K562 (cell line): ENCODE data around the gene LRRC26. TPM values are rescaled to one million over a fixed set of nuclear protein-coding genes. Genes with fewer than 3 reads are reported as not detected.

Experiments
- ATAC-seq: fragments of 200-7000 bp; cut with Tn5 transposase; 3 replicates; pipeline ENCODE4 v1.9.1; 2020; ENCODE audit warnings: moderate library complexity
- BruUV-seq: library from RNA; stranded (reverse); fragments of 400-500 nt; replicated peaks from 2 replicates; lab custom pipeline; 2021; lab: Mats Ljungman, UMichigan
- CTCF ChIA-PET: fragments of 300-600 bp; formaldehyde crosslinking; extraction: SDS; loops from one replicate; lab custom pipeline; 2021; ENCODE audit warnings: low intra/inter-chr PET ratio; lab: Yijun Ruan, JAX
- POLR2A ChIA-PET: fragments of 300-600, 350-650 bp; sonication (Branson Sonifier 250); formaldehyde crosslinking; extraction: SDS; loops from one replicate; lab custom pipeline; 2021; ENCODE audit warnings: antibody characterized with exemption, inconsistent platforms; lab: Yijun Ruan, JAX
- DNase-seq, 4 experiments: peaks; one replicate each; pipeline versions ENCODE4 v3.0.0 to v3.0.0-alpha.2; 2011 to 2018; ENCODE audit warnings: low spot score in 3 of 4, mixed read lengths in 3 of 4; ENCODE audit errors: extremely low read depth in 1 of 4
- FAIRE-seq: peaks from 2 replicates; lab custom pipeline; 2011; peaks lifted over from hg19 to GRCh38; lab: Jason Lieb, UNC
- H2AFZ ChIP-seq: 2 replicates; pipeline ENCODE4 v1.6.0; 2011; ENCODE audit warnings: low read depth, low read length, control low read depth, inconsistent platforms
- H3K27ac ChIP-seq: fragments of 200-600 bp; 3 replicates; pipeline ENCODE4 v1.8.0; 2011; ENCODE audit warnings: low read depth, mild to moderate bottlenecking, control low read depth, inconsistent platforms, low read length, moderate library complexity, mixed read lengths; ENCODE audit errors: extremely low read depth
- H3K27me3 ChIP-seq, 2 experiments: fragments of 300-600 bp in 1 of 2; 2 replicates in 1 of 2; 3 replicates in 1 of 2; pipeline versions ENCODE4 v1.6.0 to v1.8.0; 2011; ENCODE audit warnings: inconsistent platforms in 2 of 2, low read length in 2 of 2, mild to moderate bottlenecking in 1 of 2, mixed read lengths in 1 of 2, moderate library complexity in 1 of 2; ENCODE audit not compliant: control insufficient read depth in 2 of 2, insufficient read depth in 2 of 2
- H3K36me3 ChIP-seq: fragments of 300-600 bp; 3 replicates; pipeline ENCODE4 v1.8.0; 2011; ENCODE audit warnings: mild to moderate bottlenecking, low read length, inconsistent platforms; ENCODE audit not compliant: control insufficient read depth, insufficient read depth
- H3K4me1 ChIP-seq, 2 experiments: fragments of 200-600 bp in 1 of 2; replicated peaks in 1 of 2; 2 replicates in 1 of 2; 3 replicates in 1 of 2; pipeline versions ENCODE4 v1.5.1 to v1.8.0; 2011; ENCODE audit warnings: inconsistent platforms in 2 of 2, low read length in 2 of 2, mild to moderate bottlenecking in 1 of 2, mixed read lengths in 1 of 2, moderate library complexity in 1 of 2; ENCODE audit not compliant: control insufficient read depth in 2 of 2, insufficient read depth in 2 of 2
- H3K4me2 ChIP-seq: 2 replicates; pipeline ENCODE4 v1.6.1; 2011; ENCODE audit warnings: low read length, control low read depth, inconsistent platforms, mixed read lengths; ENCODE audit not compliant: insufficient read depth
- H3K4me3 ChIP-seq: fragments of 200-600 bp; sonication (generic), shearing (Covaris generic); 2 replicates; pipeline ENCODE4 v1.5.1; 2016; ENCODE audit warnings: control low read depth, inconsistent platforms
- H3K79me2 ChIP-seq: fragments of 200-600 bp; 3 replicates; pipeline ENCODE4 v1.8.0; 2011; ENCODE audit warnings: low read length, inconsistent platforms; ENCODE audit not compliant: control insufficient read depth, insufficient read depth
- H3K9ac ChIP-seq, 2 experiments: 2 replicates each; pipeline versions ENCODE4 v1.6.0 to v1.6.1; 2011; ENCODE audit warnings: low read depth in 2 of 2, low read length in 2 of 2, control low read depth in 1 of 2, inconsistent platforms in 1 of 2, mild to moderate bottlenecking in 1 of 2, mixed read lengths in 1 of 2; ENCODE audit not compliant: insufficient read depth in 1 of 2
- H3K9me1 ChIP-seq: one replicate; pipeline ENCODE4 v1.6.0; 2011; ENCODE audit warnings: inconsistent platforms, mild to moderate bottlenecking, low read length, moderate library complexity; ENCODE audit not compliant: control insufficient read depth, insufficient read depth
- H3K9me3 ChIP-seq: replicated peaks from 2 replicates; pipeline ENCODE4 v1.5.1; 2011; ENCODE audit warnings: low read depth, low read length, inconsistent platforms; ENCODE audit not compliant: control insufficient read depth, insufficient read depth
- H4K20me1 ChIP-seq: replicated peaks from 2 replicates; pipeline ENCODE4 v1.6.1; 2011; ENCODE audit warnings: low read length, inconsistent platforms, mixed read lengths; ENCODE audit not compliant: control insufficient read depth, insufficient read depth
- CBX8 ChIP-seq: fragments of 200-600 bp; sonication (generic); IDR thresholded peaks from 2 replicates; pipeline ENCODE4 v1.6.1; 2012; ENCODE audit warnings: borderline replicate concordance, mixed run types, low read depth, mild to moderate bottlenecking, moderate library complexity, mixed read lengths, low read length, control low read depth, inconsistent platforms; ENCODE audit not compliant: poor library complexity, severe bottlenecking; ENCODE audit errors: extremely low read depth
- GATA2 ChIP-seq: sonication (generic); formaldehyde crosslinking; IDR thresholded peaks from 2 replicates; pipeline ENCODE4 v1.4.0; 2020; ENCODE audit warnings: mild to moderate bottlenecking, missing genetic modification reagents
- POLR2A ChIP-seq: fragments of 450-650 bp; conservative IDR thresholded peaks from 2 replicates; pipeline ENCODE4 v1.6.1; 2016
- RBFOX2 ChIP-seq: fragments of 200-400 bp; formaldehyde crosslinking; IDR thresholded peaks from 2 replicates; pipeline ENCODE4 v1.6.1; 2017; ENCODE audit warnings: low read depth, mild to moderate bottlenecking, low read length, moderate library complexity
- TAL1 ChIP-seq: fragments of 450-650 bp; IDR thresholded peaks from 2 replicates; pipeline ENCODE4 v1.6.1; 2016; ENCODE audit warnings: mild to moderate bottlenecking
- ZBTB40 ChIP-seq, 2 experiments: fragments of 450-650 bp in 1 of 2; sonication (generic) in 1 of 2; formaldehyde crosslinking in 1 of 2; IDR thresholded peaks; 2 replicates each; pipeline versions ENCODE4 v1.7.1 to v1.9.0; 2016 to 2022; ENCODE audit warnings: inconsistent platforms in 1 of 2, mild to moderate bottlenecking in 1 of 2, missing genetic modification reagents in 1 of 2
- WGBS: fragments of 100-300 bp; shearing (Covaris generic); methylation state at CpG from one replicate; pipeline ENCODE4 v1.1.6; 2016; ENCODE audit warnings: low coverage, mixed read lengths; ENCODE audit not compliant: insufficient coverage; ENCODE audit errors: missing lambda C conversion rate; 5-methylcytosine and 5-hydroxymethylcytosine counted together
- in situ Hi-C: fragments of 300-500 bp; cut with MboI; formaldehyde crosslinking; loops from 4 replicates; pipeline ENCODE4 v1.15.0; 2018; ENCODE audit warnings: inconsistent platforms, mixed read lengths
- intact Hi-C: fragments of 100-400 bp; cut with micrococcal nuclease; formaldehyde crosslinking; loops from 2 replicates; pipeline ENCODE4 v1.14.2; 2022
- polyA plus RNA-seq, 8 experiments: library from polyadenylated mRNA; depleted of rRNA in 4 of 8; stranded (reverse) in 5 of 8; unstranded in 3 of 8; fragments of >200 nt; fragmentation: Nextera tagmentation in 2 of 8; fragmentation: Illumina TruSeq in 1 of 8; extraction: Ambion mirVana in 2 of 8; extraction: Trizol in 1 of 8; gene quantifications; 2 replicates each; pipeline versions ENCODE4 v1.2.1 to v1.2.3, GENCODE V29; 2011 to 2014; ENCODE audit warnings: inconsistent platforms in 1 of 8, missing spikeins in 1 of 8
- total RNA-seq, 7 experiments: library from RNA; depleted of rRNA in 6 of 7; stranded (reverse); fragments of >200 nt in 6 of 7; fragmentation: Illumina TruSeq in 2 of 7; extraction: Trizol in 2 of 7; gene quantifications; 2 replicates each; pipeline versions ENCODE4 v1.2.1 to v1.2.3, GENCODE V29; 2011 to 2021; ENCODE audit warnings: low replicate concordance in 1 of 7

The LRRC26 gene
- total and polyA plus RNA-seq, 9 of the 15 experiments (the other 6 are each of a cell fraction or from before 2014, with no cell fraction given): not detected

- FAIRE-seq (no peak), DNase-seq (no peak), ATAC-seq (no peak)
- Histone ChIP-seq H3K27ac (no peak overlapping the region), H3K9me1 (no peaks in the 10 kb centered on the region), H3K4me3 (no peak overlapping the region), H4K20me1 (peaks cover 8% of the 10 kb centered on the region), H3K9ac (peak overlapping the region in 1 of 2 experiments; percentile 96; a peak in 1 of 4 replicates), H3K36me3 (peaks cover 72% of the 10 kb centered on the region; the same call in 2 of the 3 replicates), H3K27me3 (no peaks in the 10 kb centered on the region), H3K4me2 (no peak overlapping the region), H3K9me3 (no peaks in the 10 kb centered on the region), H3K4me1 (peaks cover 20 to 83% of the 10 kb centered on the region in 2 experiments), H2AFZ (no peak overlapping the region), H3K79me2 (peaks cover 43% of the 10 kb centered on the region)
- BruUV-seq: no TSS peak
- 97% methylated on average over 13 of the region's 19 CpGs for WGBS
- ChIA-PET CTCF (no interaction called here), POLR2A (no interaction called here)
- in situ Hi-C loops: loop anchor here (5.0 kb wide), 1 partner anchor 41 kb away; the partner anchor contains the start of genes CYSRT1 and RNF224
- TF ChIP-seq POLR2A (no peak), GATA2 (CRISPR knock-in tag) (no peak), RBFOX2 (0 out of 2 replicates have a peak, but pooled peaks have one; percentile 15), TAL1 (no peak), CBX8 (no peak), ZBTB40 (IDR thresholded peaks at IDR 0.05) (no peak), ZBTB40 (CRISPR knock-in tag; IDR thresholded peaks at IDR 0.05) (no peak)
- intact Hi-C loops: no loop called here
These were observed 16.1 kb upstream of the LRRC26 start for GRCh38 chr9:137185921-137186320.
